Measurements from ENCODE around the gene CCDC15. TPM values are rescaled to one million over a fixed set of nuclear protein-coding genes. Genes with fewer than 3 reads are reported as not detected.

Gene CCDC15
- total RNA-seq, 1 experiment from 2014 or later = 8.6 TPM

- BruUV-seq (replicated peaks) = no TSS peak
- TF ChIP-seq EZH2phosphoT487 (IDR thresholded peaks at IDR 0.05; ENCODE audit: borderline replicate concordance, low read length) = no peak
- no peak for TF ChIP-seq CTCF (conservative IDR thresholded peaks at IDR 0.05; ENCODE audit: low read depth, low read length)
- no peak for TF ChIP-seq EZH2 (IDR thresholded peaks at IDR 0.05; ENCODE audit: low read length, unreplicated experiment)
- Histone ChIP-seq H3K27ac (ENCODE audit: low read length) (no peak overlapping the region), H3K9me2 (replicated peaks; ENCODE audit: low read length) (no peaks in the 10 kb centered on the region), H3K4me2 (ENCODE audit: low read length) (no peak overlapping the region), H3K9ac (ENCODE audit: low read length) (no peak overlapping the region), H4K20me1 (ENCODE audit: low read length) (no peaks in the 10 kb centered on the region), H3K27me3 (ENCODE audit: low read length) (no peaks in the 10 kb centered on the region), H3K79me2 (ENCODE audit: low read length) (no peaks in the 10 kb centered on the region), H3K4me3 (ENCODE audit: low read length) (no peak overlapping the region), H3K9me3 (ENCODE audit: low read length) (no peaks in the 10 kb centered on the region), H3K36me3 (ENCODE audit: low read depth, low read length) (no peaks in the 10 kb centered on the region), H2AFZ (ENCODE audit: low read length) (no peak overlapping the region), H3K4me1 (ENCODE audit: insufficient read depth, low read length) (peaks cover 23% of the 10 kb centered on the region), H3F3A (ENCODE audit: low read length, unreplicated experiment) (no peaks in the 10 kb centered on the region)
- ATAC-seq (no peak), DNase-seq (no peak)
- ChIA-PET CTCF (no interaction called here), POLR2A (ENCODE audit: unreplicated experiment) (no interaction called here)
- intact Hi-C loops (cut with micrococcal nuclease) = no loop called here
Measured at GRCh38 chr11:125078516-125079140, 124.6 kb downstream of the CCDC15 start.

DNA sequence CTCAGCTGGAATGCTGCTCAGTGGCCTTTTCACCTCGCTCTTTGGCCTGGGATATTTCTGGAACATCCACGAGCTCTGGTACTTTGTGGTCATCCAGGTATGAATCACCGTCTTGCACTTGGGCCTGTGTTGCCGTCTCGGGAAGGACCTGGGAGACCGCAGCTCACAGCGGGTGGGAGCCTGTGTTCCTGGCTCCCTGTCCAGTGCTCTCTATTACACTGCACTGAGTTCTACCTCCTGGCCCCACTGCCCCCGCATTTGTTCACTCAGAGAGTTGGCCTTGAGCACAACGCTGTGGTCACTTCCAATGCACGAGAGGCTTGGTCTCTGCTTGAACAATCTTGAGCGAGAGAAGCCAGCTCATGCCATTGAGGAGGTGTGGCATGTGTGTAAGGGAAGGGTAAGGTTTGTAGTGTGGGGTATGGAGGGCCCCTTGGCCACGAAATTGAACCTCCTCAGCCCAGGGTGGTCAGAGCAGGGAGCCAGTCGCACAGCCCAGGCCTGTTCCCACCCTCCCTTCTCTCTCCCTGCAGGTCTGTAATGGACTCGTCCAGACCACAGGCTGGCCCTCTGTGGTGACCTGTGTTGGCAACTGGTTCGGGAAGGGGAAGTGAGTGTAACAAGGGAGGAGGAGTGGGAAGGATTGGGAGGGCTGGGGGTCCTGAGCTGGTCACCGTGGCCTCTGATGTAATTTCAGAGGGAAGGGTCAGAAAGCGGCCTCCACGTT is 125.3 kb downstream of the CCDC15 start:
- POLR2A ChIA-PET (ENCODE audit: unreplicated experiment) = no interaction called here
- no peak overlapping the region for H3K4me2 ChIP-seq (ENCODE audit: low read length)
- no TSS peak for BruUV-seq (replicated peaks)
- H3K4me3 ChIP-seq (ENCODE audit: low read length) = no peak overlapping the region
- CTCF ChIA-PET = no interaction called here
- no peaks in the 10 kb centered on the region for H3K9me3 ChIP-seq (ENCODE audit: low read length)
- no peaks in the 10 kb centered on the region for H3F3A ChIP-seq (ENCODE audit: low read length, unreplicated experiment)
- H3K9me2 ChIP-seq (replicated peaks; ENCODE audit: low read length) = no peaks in the 10 kb centered on the region
- ATAC-seq (no peak), DNase-seq (no peak)
- no peaks in the 10 kb centered on the region for H3K79me2 ChIP-seq (ENCODE audit: low read length)
- peaks cover 29% of the 10 kb centered on the region for H3K4me1 ChIP-seq (ENCODE audit: insufficient read depth, low read length)
- TF ChIP-seq CTCF (conservative IDR thresholded peaks at IDR 0.05; ENCODE audit: low read depth, low read length) = no peak
- TF ChIP-seq EZH2phosphoT487 (IDR thresholded peaks at IDR 0.05; ENCODE audit: borderline replicate concordance, low read length) = no peak
- TF ChIP-seq EZH2 (IDR thresholded peaks at IDR 0.05; ENCODE audit: low read length, unreplicated experiment) = no peak
- no peak overlapping the region for H2AFZ ChIP-seq (ENCODE audit: low read length)
- no peak overlapping the region for H3K27ac ChIP-seq (ENCODE audit: low read length)
- H4K20me1 ChIP-seq (ENCODE audit: low read length) = no peaks in the 10 kb centered on the region
- no peaks in the 10 kb centered on the region for H3K36me3 ChIP-seq (ENCODE audit: low read depth, low read length)
- no peak overlapping the region for H3K9ac ChIP-seq (ENCODE audit: low read length)
- intact Hi-C loops (cut with micrococcal nuclease) = no loop called here
- no peaks in the 10 kb centered on the region for H3K27me3 ChIP-seq (ENCODE audit: low read length)

DNA sequence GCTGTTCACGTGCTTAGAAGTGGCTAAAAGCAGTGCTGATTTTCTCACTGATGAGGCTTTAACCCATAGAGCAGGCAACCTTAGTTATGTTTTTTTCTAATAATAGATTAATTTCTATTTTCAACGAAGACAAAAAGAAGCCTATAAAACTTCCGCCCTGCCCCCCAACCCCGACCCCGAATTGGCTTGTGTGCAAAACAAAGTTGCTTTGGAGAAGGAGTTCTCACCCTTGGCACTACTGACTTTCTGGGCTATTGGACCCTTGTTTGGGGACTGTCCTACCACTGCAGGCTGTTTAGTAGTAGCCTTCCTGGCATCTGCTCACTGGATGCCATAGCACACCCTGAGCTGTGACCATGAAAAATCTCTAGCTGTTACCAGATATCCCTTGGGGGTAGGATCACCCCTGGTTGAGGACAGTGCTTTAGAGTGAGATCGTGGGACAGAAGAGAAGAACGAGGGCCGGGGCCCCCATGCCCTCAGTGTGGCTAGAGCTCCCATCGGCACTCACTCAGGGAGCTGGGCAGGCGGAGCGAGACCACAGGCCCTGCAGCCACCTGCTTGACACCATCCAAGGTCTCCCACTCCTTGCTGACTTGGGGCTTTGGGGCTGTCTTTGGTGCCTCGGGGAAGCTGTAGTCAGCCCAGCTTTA is 126.0 kb downstream of the CCDC15 start:
- Histone ChIP-seq H4K20me1 (ENCODE audit: low read length) (no peaks in the 10 kb centered on the region), H3K9me2 (replicated peaks; ENCODE audit: low read length) (no peaks in the 10 kb centered on the region), H3K4me1 (ENCODE audit: insufficient read depth, low read length) (peaks cover 29% of the 10 kb centered on the region), H3F3A (ENCODE audit: low read length, unreplicated experiment) (no peaks in the 10 kb centered on the region), H3K36me3 (ENCODE audit: low read depth, low read length) (no peaks in the 10 kb centered on the region), H2AFZ (ENCODE audit: low read length) (no peak overlapping the region), H3K4me2 (ENCODE audit: low read length) (no peak overlapping the region), H3K27me3 (ENCODE audit: low read length) (no peaks in the 10 kb centered on the region), H3K9ac (ENCODE audit: low read length) (no peak overlapping the region), H3K4me3 (ENCODE audit: low read length) (no peak overlapping the region), H3K27ac (ENCODE audit: low read length) (no peak overlapping the region), H3K79me2 (ENCODE audit: low read length) (no peaks in the 10 kb centered on the region), H3K9me3 (ENCODE audit: low read length) (no peaks in the 10 kb centered on the region)
- ATAC-seq = no peak
- TF ChIP-seq EZH2 (IDR thresholded peaks at IDR 0.05; ENCODE audit: low read length, unreplicated experiment) (no peak), EZH2phosphoT487 (IDR thresholded peaks at IDR 0.05; ENCODE audit: borderline replicate concordance, low read length) (no peak), CTCF (conservative IDR thresholded peaks at IDR 0.05; ENCODE audit: low read depth, low read length) (no peak)
- CTCF ChIA-PET = no interaction called here
- DNase-seq = no peak
- intact Hi-C loops (cut with micrococcal nuclease) = no loop called here
- POLR2A ChIA-PET (ENCODE audit: unreplicated experiment) = no interaction called here
- no TSS peak for BruUV-seq (replicated peaks)

All from PC-3 (cell line).